ENCODE results near the gene DCAF15. TPM values are rescaled to one million over a fixed set of nuclear protein-coding genes. Genes with fewer than 3 reads are reported as not detected.

The DCAF15 gene, protein sequence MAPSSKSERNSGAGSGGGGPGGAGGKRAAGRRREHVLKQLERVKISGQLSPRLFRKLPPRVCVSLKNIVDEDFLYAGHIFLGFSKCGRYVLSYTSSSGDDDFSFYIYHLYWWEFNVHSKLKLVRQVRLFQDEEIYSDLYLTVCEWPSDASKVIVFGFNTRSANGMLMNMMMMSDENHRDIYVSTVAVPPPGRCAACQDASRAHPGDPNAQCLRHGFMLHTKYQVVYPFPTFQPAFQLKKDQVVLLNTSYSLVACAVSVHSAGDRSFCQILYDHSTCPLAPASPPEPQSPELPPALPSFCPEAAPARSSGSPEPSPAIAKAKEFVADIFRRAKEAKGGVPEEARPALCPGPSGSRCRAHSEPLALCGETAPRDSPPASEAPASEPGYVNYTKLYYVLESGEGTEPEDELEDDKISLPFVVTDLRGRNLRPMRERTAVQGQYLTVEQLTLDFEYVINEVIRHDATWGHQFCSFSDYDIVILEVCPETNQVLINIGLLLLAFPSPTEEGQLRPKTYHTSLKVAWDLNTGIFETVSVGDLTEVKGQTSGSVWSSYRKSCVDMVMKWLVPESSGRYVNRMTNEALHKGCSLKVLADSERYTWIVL
- total RNA-seq: 8.8 and 16.2 TPM in 2 replicates

GRCh38 chr19:13952154-13952930 is at the start of gene DCAF15:
DCAF15 (plus strand) TSS chr19:13952509; CDS start chr19:13952513, 4 bp downstream.

GRCh38 chr19:13905634-13906520 is 46.4 kb upstream of the DCAF15 start, which contains the start of the genes BRME1 and CC2D1A:
BRME1 (minus strand) TSS chr19:13906117; CDS start chr19:13904892, 1,225 bp downstream.
CC2D1A (plus strand) TSS chr19:13906201; CDS start chr19:13906442, 241 bp downstream.

GRCh38 chr19:13938301-13939064 is 13.8 kb upstream of the DCAF15 start, which contains the start of gene PODNL1:
PODNL1 (minus strand) TSS chr19:13938417; CDS start chr19:13938181, 236 bp downstream.

GRCh38 chr19:14006085-14006765 is 53.9 kb downstream of the DCAF15 start, which contains the start of gene RFX1:
RFX1 (minus strand) TSS chr19:14006320; CDS start chr19:13993843, 12,477 bp downstream.

Other genes with a start within 250 kb of the DCAF15 start
- gene MRI1, start 188.0 kb upstream of the DCAF15 start, total RNA-seq: 34.5 and 44.0 TPM in 2 replicates
- gene C19orf53, start 178.1 kb upstream of the DCAF15 start, total RNA-seq: 45.7 and 67.6 TPM in 2 replicates
- gene ZSWIM4, start 157.1 kb upstream of the DCAF15 start, total RNA-seq: 1.5 and 3.5 TPM in 2 replicates
- gene NANOS3, start 75.4 kb upstream of the DCAF15 start, total RNA-seq: not detected in 2 replicates
- 0.78 and 1.1 TPM in 2 replicates for gene BRME1, start 46.4 kb upstream of the DCAF15 start, total RNA-seq
- gene CC2D1A, start 46.3 kb upstream of the DCAF15 start, total RNA-seq: 10.3 and 13.1 TPM in 2 replicates
- gene PODNL1, start 14.1 kb upstream of the DCAF15 start, total RNA-seq: 0.20 and 0.73 TPM in 2 replicates
- gene RFX1, start 53.8 kb downstream of the DCAF15 start, total RNA-seq: 2.9 and 11.9 TPM in 2 replicates
- gene RLN3, start 75.6 kb downstream of the DCAF15 start, total RNA-seq: not detected in 2 replicates
- 0.73 and 1.6 TPM in 2 replicates for gene IL27RA, start 79.3 kb downstream of the DCAF15 start, total RNA-seq
- not detected in 2 replicates for gene PALM3, start 109.6 kb downstream of the DCAF15 start, total RNA-seq
- 0.39 and 0.73 TPM in 2 replicates for gene MISP3, start 120.3 kb downstream of the DCAF15 start, total RNA-seq
- not detected in 2 replicates for gene C19orf67, start 133.3 kb downstream of the DCAF15 start, total RNA-seq
- 18.4 and 32.3 TPM in 2 replicates for gene SAMD1, start 138.2 kb downstream of the DCAF15 start, total RNA-seq
- gene PRKACA, start 165.3 kb downstream of the DCAF15 start, total RNA-seq: 54.7 and 57.7 TPM in 2 replicates
- gene ASF1B, start 184.1 kb downstream of the DCAF15 start, total RNA-seq: 14.3 and 17.6 TPM in 2 replicates

Data from subcutaneous preadipocyte (primary cell).